T-helper 2 cell treated with Interferon-gamma antibody and Interleukin-4, amounts not matched to agents 100 ng/mL and 5 ng/mL, for 36 hours (primary cell): ENCODE measurements around the gene GPR50. TPM values are rescaled to one million over a fixed set of nuclear protein-coding genes. Genes with fewer than 3 reads are reported as not detected.

Source experiments
- intact Hi-C: fragments of 100-400 bp; cut with micrococcal nuclease; formaldehyde crosslinking; loops from one replicate; pipeline ENCODE4 v1.15.1; 2023
- total RNA-seq: library from RNA; stranded (reverse); gene quantifications from 2 replicates; pipeline ENCODE4 v1.2.3, GENCODE V29; 2022

GPR50 gene
- total RNA-seq, 1 donor from 2014 or later: not detected

GRCh38 chrX:151226941-151227340 lies 50.6 kb downstream of the GPR50 start:
- intact Hi-C loops: no loop called here

- intact Hi-C loops: no loop called here
These were observed 51.2 kb downstream of the GPR50 start for GRCh38 chrX:151227627-151228026.

- intact Hi-C loops: no loop called here
These were observed 52.6 kb downstream of the GPR50 start for GRCh38 chrX:151228935-151229334.

Other genes with a start within 250 kb of the GPR50 start
- gene HMGB3, start 193.2 kb upstream of the GPR50 start, total RNA-seq: 42.5 and 49.6 TPM in 2 replicates
- 39.5 and 42.2 TPM in 2 replicates for gene VMA21, start 220.6 kb downstream of the GPR50 start, total RNA-seq